GM20000 (cell line): Measurements from ENCODE around the gene PRKAG2.

Source experiments
- DNase-seq: peaks from one replicate; pipeline ENCODE4 v3.0.0; 2012; ENCODE audit warnings: low spot score
- TF ChIP-seq, protein P1 (sequence below): IDR thresholded peaks from 2 replicates; pipeline ENCODE4 v1.5.1; 2012; ENCODE audit warnings: mild to moderate bottlenecking, control low read depth; ENCODE audit errors: extremely low read depth, missing control alignments

PRKAG2 gene

DNA sequence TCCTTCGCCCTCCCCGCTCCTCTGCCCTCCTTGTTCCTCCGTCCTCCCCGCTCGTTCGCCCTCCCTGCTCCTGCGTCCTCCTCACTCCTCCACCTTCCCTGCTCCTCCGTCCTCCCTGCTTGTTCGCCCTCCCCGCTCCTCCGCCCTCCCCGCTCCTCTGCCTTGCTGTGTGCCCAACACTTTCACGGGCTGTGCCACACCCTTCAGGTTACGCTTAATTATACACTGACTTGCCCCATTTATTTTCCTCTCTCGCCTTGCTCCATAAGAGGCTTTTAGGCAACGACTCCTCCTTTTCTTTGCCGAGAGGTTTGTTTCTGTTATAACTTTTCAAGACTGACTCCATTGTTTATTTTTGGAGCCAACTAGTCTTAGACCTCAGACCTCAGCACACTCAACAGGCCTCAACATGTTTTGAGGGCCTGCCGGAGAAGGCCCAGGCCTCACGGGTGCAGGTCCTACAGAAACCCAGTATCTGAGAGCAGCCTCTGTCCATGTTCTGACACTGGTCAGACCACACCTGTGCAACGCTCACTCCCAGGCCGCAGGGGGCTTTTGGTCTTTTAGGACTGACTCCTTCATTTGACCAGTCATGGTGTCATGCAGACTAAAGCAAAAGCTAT, 18.2 kb upstream of the PRKAG2 start:
- TF ChIP-seq, protein P1, sequence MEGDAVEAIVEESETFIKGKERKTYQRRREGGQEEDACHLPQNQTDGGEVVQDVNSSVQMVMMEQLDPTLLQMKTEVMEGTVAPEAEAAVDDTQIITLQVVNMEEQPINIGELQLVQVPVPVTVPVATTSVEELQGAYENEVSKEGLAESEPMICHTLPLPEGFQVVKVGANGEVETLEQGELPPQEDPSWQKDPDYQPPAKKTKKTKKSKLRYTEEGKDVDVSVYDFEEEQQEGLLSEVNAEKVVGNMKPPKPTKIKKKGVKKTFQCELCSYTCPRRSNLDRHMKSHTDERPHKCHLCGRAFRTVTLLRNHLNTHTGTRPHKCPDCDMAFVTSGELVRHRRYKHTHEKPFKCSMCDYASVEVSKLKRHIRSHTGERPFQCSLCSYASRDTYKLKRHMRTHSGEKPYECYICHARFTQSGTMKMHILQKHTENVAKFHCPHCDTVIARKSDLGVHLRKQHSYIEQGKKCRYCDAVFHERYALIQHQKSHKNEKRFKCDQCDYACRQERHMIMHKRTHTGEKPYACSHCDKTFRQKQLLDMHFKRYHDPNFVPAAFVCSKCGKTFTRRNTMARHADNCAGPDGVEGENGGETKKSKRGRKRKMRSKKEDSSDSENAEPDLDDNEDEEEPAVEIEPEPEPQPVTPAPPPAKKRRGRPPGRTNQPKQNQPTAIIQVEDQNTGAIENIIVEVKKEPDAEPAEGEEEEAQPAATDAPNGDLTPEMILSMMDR = no peak
- DNase-seq = no peak

DNA sequence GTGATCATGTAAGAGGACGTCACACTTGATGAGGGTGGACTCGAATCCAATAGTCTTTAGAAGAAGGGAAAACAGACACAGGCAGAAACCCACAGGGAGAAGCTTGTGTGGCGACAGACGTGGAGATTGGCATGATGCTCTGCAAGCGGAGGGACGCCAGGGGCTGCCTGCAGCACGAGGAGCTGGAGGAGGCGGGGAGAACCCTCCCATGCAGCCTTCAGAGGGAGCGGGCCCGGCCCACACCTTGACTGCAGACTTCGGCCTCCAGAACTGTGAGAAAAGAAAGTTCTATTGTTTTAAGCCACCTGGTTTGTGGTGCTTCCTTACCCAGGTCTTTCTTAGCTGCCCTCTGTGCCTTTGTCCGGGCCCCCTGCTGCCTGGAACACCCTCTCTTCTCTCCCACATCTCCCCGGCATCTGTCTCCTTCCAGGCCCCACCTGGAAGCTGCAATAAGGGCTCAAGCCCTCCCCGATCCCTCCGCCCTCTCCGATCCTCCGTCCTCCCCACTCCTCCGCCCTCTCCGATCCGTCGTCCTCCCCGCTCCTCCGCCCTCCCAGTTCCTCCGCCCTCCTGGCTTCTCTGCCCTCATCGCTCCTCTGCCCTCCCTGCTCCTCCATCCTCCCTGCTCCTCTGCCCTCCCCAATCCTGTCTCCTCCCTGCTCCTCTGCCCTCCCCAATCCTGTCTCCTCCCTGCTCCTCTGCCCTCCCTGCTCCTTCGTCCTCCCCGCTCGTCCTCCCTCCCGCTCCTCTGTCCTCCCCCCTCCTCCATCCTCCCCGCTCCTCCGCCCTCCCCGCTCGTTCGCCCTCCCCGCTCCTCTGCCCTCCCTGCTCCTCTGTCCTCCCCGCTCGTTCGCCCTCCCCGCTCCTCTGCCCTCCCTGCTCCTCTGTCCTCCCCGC, 17.4 kb upstream of the PRKAG2 start:
- TF ChIP-seq, protein P1 = no peak
- DNase-seq = no peak

DNA sequence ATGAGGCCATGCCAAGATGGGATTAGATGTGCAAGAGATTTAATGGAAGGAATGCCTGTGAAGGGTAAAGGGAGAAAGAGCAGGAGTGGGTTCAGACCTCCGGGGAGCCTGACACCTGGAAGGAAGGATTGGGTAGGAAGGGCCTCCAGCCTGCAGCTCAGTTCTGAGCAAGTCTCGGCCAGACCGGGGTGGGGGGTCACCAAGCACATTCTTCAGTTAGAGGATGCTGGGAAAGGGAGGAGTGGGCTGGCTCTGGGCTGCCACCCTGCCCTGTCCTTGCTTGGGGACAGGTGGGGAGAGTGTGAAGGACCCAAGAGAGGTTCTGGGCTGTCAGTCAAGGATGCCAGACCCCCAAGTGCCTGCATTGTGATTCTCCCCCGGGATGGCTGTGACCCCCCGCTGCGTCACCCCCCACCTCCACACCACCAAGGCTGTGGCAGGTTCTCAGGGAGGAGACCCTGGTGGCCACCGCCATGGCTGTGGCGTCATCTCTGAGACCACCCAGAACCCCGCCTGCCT, 16.5 kb upstream of the PRKAG2 start:
- no peak for DNase-seq
- TF ChIP-seq, protein P1 = no peak

DNA sequence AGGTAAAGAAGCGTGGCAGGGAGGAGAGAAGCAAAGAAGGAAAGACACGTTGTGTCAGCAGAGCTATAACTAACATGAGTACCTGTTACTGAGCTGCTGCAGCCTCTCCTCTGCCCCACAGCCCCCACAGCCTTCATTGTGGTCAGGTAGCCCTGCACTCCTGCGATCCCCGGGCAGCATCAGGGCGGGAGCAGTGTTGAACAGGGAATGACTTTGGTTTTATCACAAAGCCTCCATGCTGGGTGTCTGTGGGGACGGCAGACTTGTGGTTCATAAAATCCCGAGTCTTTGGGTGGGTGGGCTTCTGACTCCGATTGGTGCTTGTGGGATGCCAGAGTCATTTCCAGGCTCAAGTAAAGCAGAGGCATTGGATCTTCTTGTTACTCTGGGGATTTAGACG, 14.8 kb upstream of the PRKAG2 start:
- no peak for DNase-seq
- TF ChIP-seq, protein P1 = no peak

DNA sequence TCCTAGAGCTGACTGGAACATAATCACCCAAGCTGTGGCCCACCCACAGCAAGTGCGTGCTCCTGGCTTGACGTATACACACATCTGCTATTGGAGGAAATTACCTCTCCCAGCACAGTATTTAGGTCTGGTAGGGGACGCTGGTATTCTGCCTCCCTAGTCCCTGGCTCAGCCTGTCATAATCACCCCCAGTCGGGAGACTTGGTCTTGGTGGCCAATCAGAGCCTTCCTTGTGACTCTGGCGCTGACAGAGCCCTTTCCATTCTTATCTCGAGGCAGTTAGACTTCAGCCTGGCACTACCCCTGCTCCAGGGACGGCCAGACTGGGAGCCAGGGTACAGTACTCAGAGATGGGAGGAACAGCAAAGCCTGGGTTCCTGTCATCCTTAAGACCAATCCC, 14.3 kb upstream of the PRKAG2 start:
- TF ChIP-seq, protein P1 = no peak
- DNase-seq = no peak

DNA sequence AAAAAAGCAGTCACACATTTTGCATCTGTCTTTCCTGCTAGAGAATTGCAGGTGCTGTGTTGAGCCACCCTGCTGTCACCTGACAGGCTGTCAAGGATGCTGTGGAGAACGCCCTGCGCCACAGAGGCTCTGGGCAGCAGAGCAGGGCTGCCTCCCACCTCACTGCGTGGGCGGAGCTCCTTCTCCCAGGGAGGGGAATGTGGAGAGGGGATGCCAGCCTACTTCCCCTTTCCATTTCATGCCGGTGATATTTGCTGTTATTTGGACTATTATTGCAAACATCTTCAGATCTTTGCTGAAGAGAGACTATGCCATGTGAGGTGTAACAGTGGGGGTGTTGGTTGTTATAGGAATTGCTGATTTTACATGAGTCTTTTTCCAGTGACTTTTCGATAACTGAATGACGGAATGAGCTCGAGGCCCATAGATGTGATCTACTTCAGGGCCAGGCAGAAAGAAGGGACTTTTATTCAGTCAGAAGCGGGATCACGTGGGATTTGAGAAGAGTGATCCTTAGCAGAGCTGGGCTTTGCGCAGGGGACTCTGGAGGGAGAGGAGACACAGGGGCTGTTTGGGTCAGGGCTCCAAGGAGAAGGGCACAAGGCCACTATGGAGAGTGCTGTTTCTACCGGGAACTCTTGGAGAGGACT, 13.6 kb upstream of the PRKAG2 start:
- no peak for DNase-seq

More for the DNA sequence above, 13.6 kb upstream of the PRKAG2 start:
- TF ChIP-seq, protein P1 = no peak
